Neutrophil (primary cell): ENCODE results near the gene GPR176.

ENCODE experiments used
- H3K27ac ChIP-seq: fragments of 200-600 bp; sonication (generic); 2 replicates; pipeline ENCODE4 v1.5.1; 2016; ENCODE audit warnings: mild to moderate bottlenecking, moderate library complexity
- H3K27me3 ChIP-seq: fragments of 200-600 bp; sonication (generic); 2 replicates; pipeline ENCODE4 v1.6.0; 2016; ENCODE audit warnings: mild to moderate bottlenecking
- H3K36me3 ChIP-seq: fragments of 200-600 bp; sonication (generic); 2 replicates; pipeline ENCODE4 v1.5.1; 2017
- H3K4me1 ChIP-seq, 2 experiments: fragments of 200-600 bp in 1 of 2; sonication (generic) in 1 of 2; 1 replicate in 1 of 2; 2 replicates in 1 of 2; pipeline versions ENCODE4 v1.5.1 to v1.6.1; 2013 to 2016; ENCODE audit warnings: low read depth in 1 of 2, low read length in 1 of 2, mild to moderate bottlenecking in 1 of 2, moderate library complexity in 1 of 2; ENCODE audit not compliant: control insufficient read depth in 1 of 2, insufficient read depth in 1 of 2
- H3K4me3 ChIP-seq, 2 experiments: fragments of 200-600 bp in 1 of 2; sonication (generic) in 1 of 2; 1 replicate in 1 of 2; 2 replicates in 1 of 2; pipeline ENCODE4 v1.5.1; 2013 to 2016; ENCODE audit warnings: low read depth in 1 of 2, low read length in 1 of 2, mild to moderate bottlenecking in 1 of 2, moderate library complexity in 1 of 2
- H3K9me3 ChIP-seq: fragments of 200-600 bp; sonication (generic); 2 replicates; pipeline ENCODE4 v1.5.1; 2016
- TF ChIP-seq, protein P1 (sequence below): fragments of 200-600 bp; sonication (generic); IDR thresholded peaks from 2 replicates; pipeline ENCODE4 v1.5.1; 2016; ENCODE audit warnings: antibody characterized with exemption

Gene GPR176

DNA sequence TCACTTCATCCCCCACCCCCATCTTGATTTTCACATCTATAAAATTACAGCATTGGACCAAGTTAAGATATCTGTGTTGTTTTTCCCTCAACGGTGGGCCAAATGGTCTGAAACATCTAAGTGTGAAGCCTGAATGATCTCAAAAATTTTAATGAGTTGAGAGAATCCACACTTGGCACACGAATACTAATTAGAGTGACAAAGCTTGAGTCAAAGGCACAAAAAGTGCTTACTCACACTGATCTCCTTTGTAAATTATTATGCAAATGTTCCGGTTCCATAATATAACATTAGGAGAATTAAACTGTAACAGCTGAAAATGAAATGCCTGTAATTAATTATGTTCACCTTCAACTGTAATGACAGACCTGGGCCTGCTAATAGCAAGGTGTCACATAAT, 33.6 kb downstream of the GPR176 start:
- Histone ChIP-seq H3K27ac (no peak overlapping the region), H3K27me3 (no peaks in the 10 kb centered on the region), H3K9me3 (no peaks in the 10 kb centered on the region), H3K4me1 (peaks cover 0 to 19% of the 10 kb centered on the region in 2 experiments), H3K36me3 (no peaks in the 10 kb centered on the region), H3K4me3 (no peak overlapping the region)
- TF ChIP-seq, protein P1, sequence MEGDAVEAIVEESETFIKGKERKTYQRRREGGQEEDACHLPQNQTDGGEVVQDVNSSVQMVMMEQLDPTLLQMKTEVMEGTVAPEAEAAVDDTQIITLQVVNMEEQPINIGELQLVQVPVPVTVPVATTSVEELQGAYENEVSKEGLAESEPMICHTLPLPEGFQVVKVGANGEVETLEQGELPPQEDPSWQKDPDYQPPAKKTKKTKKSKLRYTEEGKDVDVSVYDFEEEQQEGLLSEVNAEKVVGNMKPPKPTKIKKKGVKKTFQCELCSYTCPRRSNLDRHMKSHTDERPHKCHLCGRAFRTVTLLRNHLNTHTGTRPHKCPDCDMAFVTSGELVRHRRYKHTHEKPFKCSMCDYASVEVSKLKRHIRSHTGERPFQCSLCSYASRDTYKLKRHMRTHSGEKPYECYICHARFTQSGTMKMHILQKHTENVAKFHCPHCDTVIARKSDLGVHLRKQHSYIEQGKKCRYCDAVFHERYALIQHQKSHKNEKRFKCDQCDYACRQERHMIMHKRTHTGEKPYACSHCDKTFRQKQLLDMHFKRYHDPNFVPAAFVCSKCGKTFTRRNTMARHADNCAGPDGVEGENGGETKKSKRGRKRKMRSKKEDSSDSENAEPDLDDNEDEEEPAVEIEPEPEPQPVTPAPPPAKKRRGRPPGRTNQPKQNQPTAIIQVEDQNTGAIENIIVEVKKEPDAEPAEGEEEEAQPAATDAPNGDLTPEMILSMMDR: no peak

- H3K4me1 ChIP-seq: peaks cover 0 to 20% of the 10 kb centered on the region in 2 experiments
- H3K9me3 ChIP-seq: no peaks in the 10 kb centered on the region
- no peaks in the 10 kb centered on the region for H3K36me3 ChIP-seq
- no peaks in the 10 kb centered on the region for H3K27me3 ChIP-seq
- H3K27ac ChIP-seq: no peak overlapping the region
- TF ChIP-seq, protein P1: no peak
- H3K4me3 ChIP-seq: no peak overlapping the region
Observed at GRCh38 chr15:39885099-39885777, 34.8 kb downstream of the GPR176 start.

- H3K27ac ChIP-seq: no peak overlapping the region
Observed at GRCh38 chr15:39884351-39884750, 35.7 kb downstream of the GPR176 start.

DNA sequence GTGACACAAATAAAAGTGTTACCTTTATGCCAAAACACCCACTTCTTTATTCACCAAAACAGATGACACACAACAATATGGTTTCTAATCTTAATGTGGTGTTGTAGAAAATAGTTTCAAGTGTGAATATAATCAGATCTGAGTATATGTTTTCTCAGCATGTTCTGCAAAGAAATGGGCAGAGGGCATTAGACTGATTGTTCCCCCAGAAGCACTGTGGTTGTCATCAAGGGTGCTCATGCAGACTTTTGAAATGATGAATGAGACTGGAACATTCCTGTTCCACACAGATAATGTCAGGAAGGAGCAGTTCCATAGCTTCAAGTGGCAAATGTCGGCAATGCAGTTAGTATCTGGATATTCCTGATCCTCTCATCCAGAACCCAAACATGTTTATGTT, 37.5 kb downstream of the GPR176 start:
- TF ChIP-seq, protein P1: no peak
- Histone ChIP-seq H3K36me3 (no peaks in the 10 kb centered on the region), H3K27me3 (no peaks in the 10 kb centered on the region), H3K9me3 (no peaks in the 10 kb centered on the region), H3K4me3 (no peak overlapping the region), H3K4me1 (peaks cover 0 to 20% of the 10 kb centered on the region in 2 experiments), H3K27ac (no peak overlapping the region)

More at GRCh38 chr15:39884351-39884750, 35.7 kb downstream of the GPR176 start:
- Histone ChIP-seq H3K9me3 (no peaks in the 10 kb centered on the region), H3K27me3 (no peaks in the 10 kb centered on the region), H3K36me3 (no peaks in the 10 kb centered on the region), H3K4me3 (no peak overlapping the region), H3K4me1 (peaks cover 0 to 20% of the 10 kb centered on the region in 2 experiments)
- TF ChIP-seq, protein P1: no peak

- Histone ChIP-seq H3K27me3 (no peaks in the 10 kb centered on the region), H3K4me1 (peaks cover 0 to 20% of the 10 kb centered on the region in 2 experiments), H3K4me3 (no peak overlapping the region), H3K9me3 (no peaks in the 10 kb centered on the region), H3K36me3 (no peaks in the 10 kb centered on the region), H3K27ac (no peak overlapping the region)
- TF ChIP-seq, protein P1: no peak
Observed at GRCh38 chr15:39881790-39882189, 38.3 kb downstream of the GPR176 start.
